HG02840 (cell line): ENCODE measurements around the gene TCHP.

Experiments used
- ATAC-seq: cut with Tn5 transposase; IDR thresholded peaks from one replicate; pipeline ENCODE4 v1.9.1; 2021; ENCODE audit warnings: mild to moderate bottlenecking, moderate library complexity, moderate number of reproducible peaks; ENCODE audit not compliant: unreplicated experiment, low FRiP score

Gene TCHP

GRCh38 chr12:109959411-109960093, 59.5 kb downstream of the TCHP start:
- no peak for ATAC-seq

GRCh38 chr12:109961201-109961600, 61.1 kb downstream of the TCHP start:
- no peak for ATAC-seq

GRCh38 chr12:109961612-109962011, 61.5 kb downstream of the TCHP start:
- no peak for ATAC-seq

DNA sequence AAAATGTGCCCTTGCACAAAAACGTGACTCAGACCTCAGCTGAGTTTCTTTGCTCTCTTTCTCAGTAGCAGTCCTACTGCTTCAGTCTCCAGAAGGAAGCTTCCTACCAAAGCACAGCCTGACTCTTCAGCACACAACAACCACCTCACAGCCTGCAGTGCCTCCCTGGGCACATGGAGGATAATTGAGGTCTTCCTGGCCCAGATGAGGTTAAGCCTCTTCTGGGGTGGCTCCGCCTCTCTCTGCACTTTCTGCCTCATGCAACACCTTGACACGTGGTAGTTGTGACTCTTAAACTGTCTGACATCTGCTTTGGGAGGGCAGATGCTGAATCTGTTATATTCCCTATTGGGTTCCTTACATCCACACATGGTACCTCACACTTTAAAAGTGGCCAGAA, 62.3 kb downstream of the TCHP start:
- ATAC-seq: no peak

DNA sequence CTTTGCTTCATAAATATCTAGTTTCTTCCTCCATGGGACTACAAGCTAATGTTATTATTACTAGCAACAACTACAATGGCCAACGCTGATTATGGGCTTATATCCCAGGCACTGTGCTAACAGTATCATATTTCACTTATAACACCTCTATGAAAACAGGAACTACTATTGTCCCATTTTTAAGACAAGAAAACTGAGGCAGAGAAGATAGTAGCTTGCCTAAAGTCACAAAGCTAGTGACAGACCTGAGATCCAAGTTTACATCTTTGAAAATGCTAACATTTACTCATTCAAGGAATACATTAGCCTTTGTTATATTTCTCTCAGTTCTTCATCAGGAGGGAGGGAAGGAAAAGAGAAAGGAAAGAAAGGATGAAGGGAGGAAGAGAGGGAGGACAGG, 63.3 kb downstream of the TCHP start:
- ATAC-seq: no peak

DNA sequence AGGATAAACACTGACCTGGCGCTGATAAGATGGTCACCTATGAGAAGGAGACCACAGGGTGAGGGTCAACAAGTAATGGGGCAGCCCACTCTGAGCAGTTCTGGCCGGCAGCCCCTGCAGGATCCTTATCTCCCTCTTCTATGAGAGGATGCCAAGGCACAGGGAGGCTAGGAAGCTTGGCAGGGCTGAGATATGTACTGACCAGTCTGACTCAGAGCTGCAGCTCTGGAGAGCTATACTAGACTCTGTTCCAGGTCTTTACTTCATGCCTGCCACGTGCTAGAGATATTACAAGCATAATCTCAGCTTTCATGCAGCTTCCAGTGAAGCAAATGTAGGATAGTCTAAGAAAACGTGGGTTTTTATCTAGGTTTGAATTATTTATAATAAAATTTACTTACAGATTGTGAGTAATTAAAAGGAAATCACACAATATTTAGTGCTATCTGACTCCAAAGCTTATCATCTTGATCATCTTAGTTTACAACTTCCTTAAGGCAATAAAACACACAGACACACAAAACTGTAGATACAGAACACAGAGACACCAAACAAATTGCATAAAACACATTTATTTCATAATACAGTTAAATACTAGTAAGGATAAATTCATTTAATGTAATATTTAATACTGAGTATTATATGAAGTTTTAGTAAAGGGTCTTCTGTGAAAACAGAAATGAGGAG, 63.8 kb downstream of the TCHP start:
- no peak for ATAC-seq

DNA sequence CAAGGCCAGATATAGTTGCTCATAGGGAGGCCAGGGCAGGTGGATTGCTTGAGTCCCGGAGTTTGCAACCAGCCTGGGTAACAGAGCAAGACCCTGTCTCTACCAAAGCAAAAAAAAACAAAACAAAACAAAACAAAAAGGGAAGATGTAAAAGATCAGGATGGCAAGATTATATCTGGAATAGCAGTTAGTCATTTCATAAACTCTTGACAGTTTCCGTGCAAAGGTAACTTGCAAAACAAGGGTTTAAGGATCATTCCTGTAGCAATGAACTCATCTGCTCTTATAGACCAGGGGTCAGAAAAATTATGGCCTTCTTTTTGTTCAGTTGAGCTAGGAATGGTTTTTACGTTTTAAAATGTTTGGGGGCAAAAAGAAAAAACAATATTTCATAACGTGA, 66.5 kb downstream of the TCHP start:
- ATAC-seq: no peak

- no peak for ATAC-seq
Measured at GRCh38 chr12:109967383-109968031, 67.4 kb downstream of the TCHP start.
